D721Med (cell line): Measurements from ENCODE around the gene BEX4.

Experiments used
- DNase-seq: peaks from one replicate; pipeline ENCODE4 v3.0.0; 2011; ENCODE audit warnings: low spot score; ENCODE audit not compliant: insufficient read length
- FAIRE-seq: peaks from 2 replicates; lab custom pipeline; 2011; peaks lifted over from hg19 to GRCh38; lab: Jason Lieb, UNC
- TF ChIP-seq, protein P1 (sequence below): IDR thresholded peaks from 2 replicates; pipeline ENCODE4 v1.5.1; 2012; ENCODE audit warnings: mild to moderate bottlenecking, control low read depth; ENCODE audit not compliant: insufficient read depth; ENCODE audit errors: missing control alignments

BEX4 gene

DNA sequence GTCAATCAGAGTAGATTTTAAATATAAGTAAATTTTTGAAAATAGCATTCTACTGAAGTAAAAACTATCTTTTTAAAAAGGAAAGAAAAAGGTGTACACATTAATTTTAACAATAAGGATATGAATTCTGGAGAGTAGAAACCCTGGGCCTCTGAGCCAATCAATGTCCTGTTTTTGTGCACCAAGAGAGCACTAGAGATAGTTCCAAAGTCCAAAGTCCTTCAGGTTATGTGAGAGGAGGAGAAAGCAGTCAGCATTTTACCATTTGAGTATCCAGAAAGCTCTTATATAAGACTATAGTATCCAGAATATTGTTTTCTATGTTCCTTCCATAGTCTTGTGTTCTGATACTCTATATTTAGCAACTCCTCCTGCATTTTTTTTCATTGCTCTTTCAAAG lies 43.4 kb downstream of the BEX4 start:
- DNase-seq (no peak), FAIRE-seq (no peak)
- TF ChIP-seq, protein P1, sequence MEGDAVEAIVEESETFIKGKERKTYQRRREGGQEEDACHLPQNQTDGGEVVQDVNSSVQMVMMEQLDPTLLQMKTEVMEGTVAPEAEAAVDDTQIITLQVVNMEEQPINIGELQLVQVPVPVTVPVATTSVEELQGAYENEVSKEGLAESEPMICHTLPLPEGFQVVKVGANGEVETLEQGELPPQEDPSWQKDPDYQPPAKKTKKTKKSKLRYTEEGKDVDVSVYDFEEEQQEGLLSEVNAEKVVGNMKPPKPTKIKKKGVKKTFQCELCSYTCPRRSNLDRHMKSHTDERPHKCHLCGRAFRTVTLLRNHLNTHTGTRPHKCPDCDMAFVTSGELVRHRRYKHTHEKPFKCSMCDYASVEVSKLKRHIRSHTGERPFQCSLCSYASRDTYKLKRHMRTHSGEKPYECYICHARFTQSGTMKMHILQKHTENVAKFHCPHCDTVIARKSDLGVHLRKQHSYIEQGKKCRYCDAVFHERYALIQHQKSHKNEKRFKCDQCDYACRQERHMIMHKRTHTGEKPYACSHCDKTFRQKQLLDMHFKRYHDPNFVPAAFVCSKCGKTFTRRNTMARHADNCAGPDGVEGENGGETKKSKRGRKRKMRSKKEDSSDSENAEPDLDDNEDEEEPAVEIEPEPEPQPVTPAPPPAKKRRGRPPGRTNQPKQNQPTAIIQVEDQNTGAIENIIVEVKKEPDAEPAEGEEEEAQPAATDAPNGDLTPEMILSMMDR, result no peak
